Activated CD8-positive, alpha-beta memory T cell treated with anti-CD3 and anti-CD28 coated beads for 4 hours (primary cell): Measurements from ENCODE around the gene NDUFS5.
"Not testable (repeated sequence)": the region's sequence is repeated elsewhere in the genome, so short reads cannot be mapped to it uniquely, and the experiment has no call there.

Experiments used
- DNase-seq, 2 donors: peaks; one replicate each; pipeline ENCODE4 v3.0.0-alpha.2; 2020; ENCODE audit warnings: low read depth in 2 of 2

NDUFS5 gene

GRCh38 chr1:39026051-39026865, at the start of gene NDUFS5:
TSS of gene NDUFS5 (plus strand) at chr1:39026350. CDS start at chr1:39028725, 2,375 bp downstream.
- peak; percentile 59 to 63 for DNase-seq

DNA sequence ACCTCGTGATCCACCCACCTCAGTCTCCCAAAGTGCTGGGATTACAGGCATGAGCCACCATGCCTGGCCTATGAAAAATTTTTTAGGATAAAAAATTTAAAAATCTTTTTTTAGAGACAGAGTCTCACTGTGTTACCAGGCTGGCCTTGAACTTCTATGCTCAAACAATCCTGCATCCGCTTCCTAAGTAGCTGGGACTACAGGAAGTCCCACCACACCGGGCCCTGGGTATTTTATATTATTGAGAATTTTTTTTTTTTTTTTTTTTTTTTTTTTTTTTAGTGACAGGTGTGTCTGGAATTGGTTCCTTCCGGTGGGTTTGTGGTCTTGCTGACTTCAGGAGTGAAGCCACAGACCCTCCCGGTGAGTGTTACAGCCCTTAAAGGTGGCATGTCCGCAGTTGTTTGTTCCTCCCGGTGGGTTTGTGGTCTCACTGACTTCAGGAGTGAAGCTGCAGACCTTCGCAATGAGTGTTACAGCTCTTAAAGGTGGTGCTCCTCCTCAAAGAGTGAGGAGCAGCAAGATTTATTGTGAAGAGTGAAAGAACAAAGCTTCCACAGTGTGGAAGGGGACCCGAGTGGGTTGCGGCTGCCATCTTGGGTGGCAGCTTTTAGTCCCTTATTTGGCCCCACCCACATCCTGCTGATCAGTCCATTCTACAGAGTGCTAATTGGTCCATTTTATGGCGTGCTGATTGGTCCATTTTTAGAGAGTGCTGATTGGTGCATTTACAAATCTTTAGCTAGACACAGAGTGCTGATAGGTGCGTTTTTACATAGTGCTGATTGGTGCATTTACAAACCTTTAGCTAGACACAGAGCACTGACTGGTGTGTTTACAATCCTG, 48.5 kb upstream of the NDUFS5 start:
- DNase-seq, result peak in 1 of 2 donors; percentile 14

DNA sequence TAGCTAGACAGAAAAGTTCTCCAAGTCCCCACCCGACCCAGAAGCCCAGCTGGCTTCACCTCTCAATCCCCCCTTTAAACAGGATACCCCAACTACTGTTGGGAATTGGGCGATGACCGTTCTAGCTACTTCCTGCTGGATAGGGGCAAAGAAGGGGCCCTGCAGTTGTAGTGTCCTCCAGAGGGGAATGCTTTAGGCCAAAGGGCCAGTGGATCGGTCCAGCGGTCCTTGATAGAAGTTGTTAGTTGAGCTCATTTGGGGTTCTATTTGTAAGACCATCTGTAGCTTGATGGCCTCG, 48.0 kb upstream of the NDUFS5 start:
- DNase-seq, result not testable (repeated sequence)

GRCh38 chr1:38979380-38979779, 46.8 kb upstream of the NDUFS5 start:
- not testable (repeated sequence) for DNase-seq

DNA sequence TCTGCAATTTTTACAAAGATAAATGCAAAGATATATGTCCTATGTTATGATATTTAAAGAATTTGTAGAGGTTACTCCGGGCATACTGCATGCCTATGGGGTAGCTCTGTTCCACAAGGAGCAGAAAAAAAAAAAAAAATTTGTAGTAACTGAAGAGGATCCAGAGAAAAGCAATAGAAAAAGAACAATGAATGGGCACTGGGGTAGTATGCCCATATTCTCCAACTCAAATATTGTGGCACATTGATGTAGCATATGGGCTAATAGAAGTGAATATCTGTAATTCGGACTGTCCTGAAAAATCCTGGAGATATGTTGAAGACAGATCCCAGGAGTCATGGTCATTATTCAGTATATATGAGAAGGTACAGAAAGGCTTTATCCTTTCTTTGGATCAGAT, 36.2 kb upstream of the NDUFS5 start:
- no peak for DNase-seq

DNA sequence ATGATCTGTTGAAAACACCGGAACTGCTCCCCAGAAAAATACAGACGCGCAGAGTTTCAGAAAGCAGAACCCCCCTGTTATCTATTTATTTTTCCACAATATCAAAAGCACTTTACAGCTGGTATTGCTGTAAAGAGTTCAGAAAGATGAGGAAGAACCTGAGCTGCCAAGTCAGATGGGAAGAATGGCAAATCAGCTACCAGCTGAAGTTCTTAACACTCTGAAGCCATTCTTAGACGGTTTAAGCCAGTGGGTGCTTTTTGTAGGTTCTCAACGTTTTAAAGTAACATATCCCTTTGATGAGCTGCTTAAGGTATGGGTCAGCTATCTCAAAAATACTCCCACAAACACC, 35.8 kb upstream of the NDUFS5 start:
- DNase-seq, result no peak

GRCh38 chr1:38990738-38991637, 35.2 kb upstream of the NDUFS5 start, which contains the start of gene AKIRIN1:
TSS of gene AKIRIN1 (plus strand) at chr1:38991276. CDS start at chr1:38991381, 105 bp downstream.
- peak; percentile 91 to 96 for DNase-seq

GRCh38 chr1:38991638-38992411, 34.3 kb upstream of the NDUFS5 start:
- no peak for DNase-seq

DNA sequence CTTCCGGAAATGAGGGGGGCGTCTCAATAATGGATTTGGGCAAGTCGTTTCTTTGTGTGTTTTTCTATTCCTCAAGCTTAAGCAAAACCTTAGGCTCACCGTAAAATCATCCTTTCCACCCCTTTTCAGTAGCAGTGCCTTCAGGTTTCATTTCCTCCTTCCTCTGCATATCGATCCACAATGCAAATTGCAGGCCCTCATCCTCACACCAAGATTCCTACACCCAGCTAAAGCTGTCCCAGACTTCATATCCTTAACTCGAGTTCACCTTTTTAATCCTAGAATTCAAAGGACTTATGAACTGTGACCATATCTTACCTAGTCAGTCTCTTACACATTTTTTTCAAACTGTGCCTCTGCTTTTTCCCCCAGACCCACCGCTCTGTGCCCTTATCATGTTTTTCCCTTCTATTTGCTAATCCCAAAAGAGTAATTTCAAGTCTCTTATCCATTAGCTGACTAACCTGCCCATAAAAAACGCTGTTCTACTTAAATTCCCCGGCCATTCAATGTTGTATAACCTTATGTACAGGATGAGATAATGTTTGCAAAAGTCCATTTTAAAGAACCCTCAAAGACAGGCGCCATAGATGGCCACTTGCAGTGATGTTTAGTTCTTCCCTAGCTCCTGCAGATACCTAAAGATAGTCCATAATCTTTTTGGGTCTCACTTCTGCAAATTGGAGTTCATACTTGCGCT, 33.6 kb upstream of the NDUFS5 start:
- no peak for DNase-seq

DNA sequence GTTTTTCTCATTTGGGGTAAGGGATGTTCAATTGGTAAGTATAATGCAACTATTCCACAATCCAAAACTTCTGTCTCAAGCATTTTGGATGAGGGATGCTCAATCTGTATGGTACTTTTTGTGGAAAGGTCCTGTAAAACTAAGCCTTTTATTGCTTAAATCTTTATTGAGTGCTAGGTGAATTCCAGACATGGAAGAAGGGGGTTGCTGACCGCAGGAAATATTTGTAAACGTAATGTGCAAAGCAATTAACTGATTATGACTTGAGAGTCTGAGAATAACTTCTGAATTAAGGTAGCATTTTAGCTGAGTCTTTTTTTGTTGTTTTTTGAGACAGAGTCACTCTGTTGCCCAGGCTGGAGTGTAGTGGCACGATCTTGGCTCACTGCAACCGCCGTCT, 32.0 kb upstream of the NDUFS5 start:
- DNase-seq, result no peak

DNA sequence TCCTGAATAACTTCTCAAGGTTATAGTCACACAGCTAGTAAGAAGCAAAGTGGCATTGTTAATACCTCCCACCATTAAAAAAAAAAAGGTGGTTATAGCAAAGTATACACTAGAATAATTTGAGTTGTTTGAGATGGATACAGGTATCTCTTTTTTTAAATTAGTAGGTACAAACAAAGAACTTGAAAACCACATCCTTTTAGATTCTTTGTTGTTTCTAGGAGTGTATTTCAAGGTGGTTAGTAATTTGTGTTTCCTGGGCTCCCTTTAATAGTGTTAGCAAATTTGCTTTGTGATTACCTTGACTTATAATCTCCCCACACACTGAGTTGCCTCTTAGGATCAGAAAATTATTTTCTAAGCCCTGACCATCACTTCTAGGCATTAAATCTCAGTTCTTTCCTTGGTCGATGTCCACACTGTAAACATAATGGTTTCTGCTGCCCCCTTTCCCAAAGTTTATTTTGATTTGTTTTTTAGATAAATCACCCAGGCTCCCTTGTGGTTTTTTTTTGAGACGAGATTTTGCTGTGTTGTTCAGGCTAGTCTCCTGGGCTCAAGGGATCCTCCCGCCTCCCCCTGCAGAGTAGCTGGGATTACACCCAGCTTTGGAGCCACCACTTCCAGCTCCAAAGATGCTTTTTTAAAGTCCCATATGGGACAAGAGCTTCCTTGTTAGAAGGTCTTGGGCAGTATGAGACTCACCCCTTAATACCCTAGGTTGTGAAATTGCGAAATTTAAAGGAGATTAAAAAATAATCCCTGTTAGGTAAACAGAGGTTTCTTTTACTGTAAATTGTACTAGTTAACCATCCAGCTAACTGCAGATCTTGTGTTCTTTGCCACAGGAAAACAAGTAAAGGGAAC, 28.9 kb upstream of the NDUFS5 start:
- DNase-seq, result no peak

DNA sequence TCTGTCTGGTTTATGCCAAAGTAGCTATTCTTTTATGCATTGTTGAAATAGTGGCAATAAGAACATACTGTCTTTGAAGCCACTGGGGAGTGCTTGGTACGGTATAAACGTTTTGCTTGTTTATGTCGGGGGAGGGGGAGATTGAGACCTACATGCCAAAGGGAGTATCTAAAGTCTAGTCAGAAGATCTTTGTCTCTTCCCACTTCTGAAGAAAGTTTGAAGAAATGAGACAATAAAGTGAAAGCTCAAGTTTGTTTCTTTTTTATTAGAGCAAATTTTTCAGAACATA, 28.3 kb upstream of the NDUFS5 start:
- no peak for DNase-seq

- DNase-seq, result no peak
Observed at GRCh38 chr1:39001516-39002421, 24.4 kb upstream of the NDUFS5 start.

DNA sequence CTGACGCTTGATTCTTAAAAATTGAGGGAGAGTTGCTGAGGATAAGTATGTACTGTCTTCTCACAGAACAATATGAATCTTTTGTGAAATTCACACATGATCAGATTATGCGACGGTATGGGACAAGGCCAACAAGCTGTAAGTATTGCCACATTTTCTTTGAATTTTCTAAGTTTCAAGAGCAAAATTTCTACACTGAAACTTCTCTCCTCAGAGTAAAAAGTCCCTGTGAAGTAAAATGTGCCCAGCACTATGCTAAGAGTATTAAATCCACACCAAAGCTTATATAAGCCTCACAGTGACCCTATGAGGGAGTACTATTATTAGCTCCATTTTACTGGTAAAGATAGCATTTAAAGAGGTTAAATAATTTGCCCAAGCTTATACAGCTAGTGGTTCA, 22.9 kb upstream of the NDUFS5 start:
- no peak for DNase-seq

DNA sequence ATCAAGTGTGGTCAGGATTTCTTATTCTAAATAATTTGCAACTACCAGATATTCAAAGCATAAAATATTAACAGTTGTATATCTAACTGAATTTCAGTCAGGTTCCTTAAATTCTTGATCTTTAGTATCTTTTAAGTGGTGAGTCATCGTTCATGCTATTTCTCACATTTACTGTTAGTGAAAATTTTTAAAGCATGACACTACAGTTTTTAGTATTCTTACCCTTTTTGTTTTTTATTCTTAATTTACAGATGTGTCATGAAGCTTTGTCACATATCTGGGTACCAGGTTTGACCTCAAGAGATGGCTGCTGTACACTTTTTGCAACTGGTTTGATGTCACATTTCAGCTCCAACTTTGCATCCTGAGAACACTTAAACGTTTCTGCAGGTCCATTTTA, 22.4 kb upstream of the NDUFS5 start:
- DNase-seq, result no peak

GRCh38 chr1:39006287-39006686, 19.9 kb upstream of the NDUFS5 start:
- DNase-seq, result no peak

- DNase-seq, result no peak
Observed at GRCh38 chr1:39006726-39007645, 19.2 kb upstream of the NDUFS5 start.

- not testable (repeated sequence) for DNase-seq
Observed at GRCh38 chr1:39014956-39015355, 11.2 kb upstream of the NDUFS5 start.
